GM21786 (cell line): ENCODE results near the gene DSCAML1.
"Not testable (repeated sequence)": the region's sequence is repeated elsewhere in the genome, so short reads cannot be mapped to it uniquely, and the experiment has no call there.

ENCODE experiments used
- ATAC-seq: cut with Tn5 transposase; IDR thresholded peaks from one replicate; pipeline ENCODE4 v1.9.1; 2021; ENCODE audit not compliant: unreplicated experiment

The DSCAML1 gene

GRCh38 chr11:117459979-117460300 is 337.1 kb downstream of the DSCAML1 start:
- ATAC-seq, result no peak

- no peak for ATAC-seq
Observed at GRCh38 chr11:117459123-117459978, 337.7 kb downstream of the DSCAML1 start.

- ATAC-seq, result no peak
Observed at GRCh38 chr11:117458275-117459122, 338.5 kb downstream of the DSCAML1 start.

- no peak for ATAC-seq
Observed at GRCh38 chr11:117457835-117458234, 339.2 kb downstream of the DSCAML1 start.

GRCh38 chr11:117457031-117457785 is 339.8 kb downstream of the DSCAML1 start:
- ATAC-seq, result no peak

GRCh38 chr11:117456721-117457029 is 340.3 kb downstream of the DSCAML1 start:
- not testable (repeated sequence) for ATAC-seq

GRCh38 chr11:117456027-117456720 is 340.8 kb downstream of the DSCAML1 start:
- ATAC-seq, result peak; percentile 57

GRCh38 chr11:117454564-117454917 is 342.5 kb downstream of the DSCAML1 start:
- ATAC-seq, result no peak

GRCh38 chr11:117453886-117454563 is 343.0 kb downstream of the DSCAML1 start:
- no peak for ATAC-seq

- no peak for ATAC-seq
Observed at GRCh38 chr11:117449111-117449693, 347.8 kb downstream of the DSCAML1 start.

GRCh38 chr11:117444711-117445658 is 352.0 kb downstream of the DSCAML1 start:
- ATAC-seq, result no peak

GRCh38 chr11:117444256-117444655 is 352.8 kb downstream of the DSCAML1 start:
- no peak for ATAC-seq

GRCh38 chr11:117443266-117444186 is 353.5 kb downstream of the DSCAML1 start:
- ATAC-seq, result no peak

GRCh38 chr11:117442869-117443239 is 354.2 kb downstream of the DSCAML1 start:
- ATAC-seq, result no peak

GRCh38 chr11:117442049-117442868 is 354.8 kb downstream of the DSCAML1 start:
- ATAC-seq, result no peak

- no peak for ATAC-seq
Observed at GRCh38 chr11:117441146-117441975, 355.7 kb downstream of the DSCAML1 start.
